Measurements from ENCODE around the gene EBF3.

Gene EBF3

GRCh38 chr10:129877773-129878371 is 86.2 kb downstream of the EBF3 start:
- TF ChIP-seq FOXP2 (optimal IDR thresholded peaks at IDR 0.05; ENCODE audit: borderline replicate concordance, extremely low read depth, extremely low read length, insufficient read depth) = no peak
- no peak for TF ChIP-seq POLR2AphosphoS5 (IDR thresholded peaks at IDR 0.05; ENCODE audit: low read depth, low read length)
- no peak for TF ChIP-seq REST (IDR thresholded peaks at IDR 0.05; ENCODE audit: insufficient read depth in 1 of 2, low read depth in 2 of 2, low read length in 2 of 2)
- no peak for TF ChIP-seq TAF1 (IDR thresholded peaks at IDR 0.05; ENCODE audit: borderline replicate concordance, insufficient read depth, low read length)
- TF ChIP-seq SIN3A (IDR thresholded peaks at IDR 0.05; ENCODE audit: borderline replicate concordance, insufficient read depth, low read length) = no peak

GRCh38 chr10:129876838-129877237 is 87.2 kb downstream of the EBF3 start:
- TF ChIP-seq POLR2AphosphoS5 (IDR thresholded peaks at IDR 0.05; ENCODE audit: low read depth, low read length) = no peak
- no peak for TF ChIP-seq REST (IDR thresholded peaks at IDR 0.05; ENCODE audit: insufficient read depth in 1 of 2, low read depth in 2 of 2, low read length in 2 of 2)
- no peak for TF ChIP-seq TAF1 (IDR thresholded peaks at IDR 0.05; ENCODE audit: borderline replicate concordance, insufficient read depth, low read length)
- TF ChIP-seq FOXP2 (optimal IDR thresholded peaks at IDR 0.05; ENCODE audit: borderline replicate concordance, extremely low read depth, extremely low read length, insufficient read depth) = no peak
- TF ChIP-seq SIN3A (IDR thresholded peaks at IDR 0.05; ENCODE audit: borderline replicate concordance, insufficient read depth, low read length) = no peak

DNA sequence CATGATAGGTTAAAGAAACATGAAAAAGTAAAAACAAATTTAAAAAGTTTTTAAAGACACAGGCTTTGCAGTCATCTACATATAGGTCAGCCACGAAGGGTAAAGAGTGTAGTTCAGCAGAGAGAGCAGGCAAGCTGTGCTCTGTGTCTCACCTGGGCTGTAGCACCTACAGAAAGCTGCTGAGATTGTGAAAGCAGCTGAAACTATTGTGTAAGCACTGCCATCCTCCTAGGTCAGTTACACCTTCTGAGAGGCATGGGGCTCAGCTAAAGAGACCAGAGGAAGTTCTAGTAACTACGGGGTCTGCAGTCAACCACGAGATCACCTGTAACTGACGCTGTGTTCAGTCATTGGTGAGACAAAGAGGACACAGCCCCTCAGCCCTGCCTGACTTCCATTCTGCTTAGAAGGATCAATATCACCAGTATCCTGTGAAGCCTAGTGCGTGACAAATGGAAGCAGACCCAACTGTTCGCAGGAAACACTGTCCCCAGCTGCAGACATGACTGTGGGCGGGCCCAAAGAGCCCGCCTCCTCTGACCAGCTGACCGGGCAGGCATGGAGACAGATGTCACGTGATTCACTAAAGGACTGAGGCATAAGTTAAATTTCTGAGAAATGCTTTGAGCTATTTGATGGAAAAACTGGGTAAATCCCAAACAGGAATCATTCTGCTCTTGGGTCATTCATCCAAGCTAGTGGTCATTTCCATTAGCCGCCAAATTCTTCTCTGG is 87.9 kb downstream of the EBF3 start:
- no peak for TF ChIP-seq POLR2AphosphoS5 (IDR thresholded peaks at IDR 0.05; ENCODE audit: low read depth, low read length)
- no peak for TF ChIP-seq FOXP2 (optimal IDR thresholded peaks at IDR 0.05; ENCODE audit: borderline replicate concordance, extremely low read depth, extremely low read length, insufficient read depth)
- TF ChIP-seq TAF1 (IDR thresholded peaks at IDR 0.05; ENCODE audit: borderline replicate concordance, insufficient read depth, low read length) = no peak
- TF ChIP-seq REST (IDR thresholded peaks at IDR 0.05; ENCODE audit: insufficient read depth in 1 of 2, low read depth in 2 of 2, low read length in 2 of 2) = no peak
- TF ChIP-seq SIN3A (IDR thresholded peaks at IDR 0.05; ENCODE audit: borderline replicate concordance, insufficient read depth, low read length) = no peak

GRCh38 chr10:129873351-129873750 is 90.7 kb downstream of the EBF3 start:
- TF ChIP-seq TAF1 (IDR thresholded peaks at IDR 0.05; ENCODE audit: borderline replicate concordance, insufficient read depth, low read length) = no peak
- TF ChIP-seq POLR2AphosphoS5 (IDR thresholded peaks at IDR 0.05; ENCODE audit: low read depth, low read length) = no peak
- TF ChIP-seq SIN3A (IDR thresholded peaks at IDR 0.05; ENCODE audit: borderline replicate concordance, insufficient read depth, low read length) = no peak
- no peak for TF ChIP-seq REST (IDR thresholded peaks at IDR 0.05; ENCODE audit: insufficient read depth in 1 of 2, low read depth in 2 of 2, low read length in 2 of 2)
- no peak for TF ChIP-seq FOXP2 (optimal IDR thresholded peaks at IDR 0.05; ENCODE audit: borderline replicate concordance, extremely low read depth, extremely low read length, insufficient read depth)

All from PFSK-1 (cell line).